CD14-positive monocyte (primary cell): Measurements from ENCODE around the gene NACAD. TPM values are rescaled to one million over a fixed set of nuclear protein-coding genes. Genes with fewer than 3 reads are reported as not detected.
A peak's percentile ranks its signal among the peaks of the same experiment; 100 is the strongest.

Experiments
- DNase-seq, 3 donors: peaks; one replicate each; pipeline ENCODE4 v3.0.0-alpha.2; 2011 to 2022
- H2AFZ ChIP-seq: 2 replicates; pipeline ENCODE4 v1.6.0; 2012; ENCODE audit warnings: mild to moderate bottlenecking, low read depth, low read length, inconsistent platforms; ENCODE audit not compliant: insufficient read depth, poor library complexity, severe bottlenecking
- H3K27ac ChIP-seq, 2 donors: 1 replicate in 1 of 2; 2 replicates in 1 of 2; pipeline ENCODE4 v1.5.1; 2012 to 2013; ENCODE audit warnings: low read length in 2 of 2, control low read depth in 1 of 2, inconsistent platforms in 1 of 2, low read depth in 1 of 2, mild to moderate bottlenecking in 1 of 2
- H3K27me3 ChIP-seq, 2 donors: one replicate each; pipeline versions ENCODE4 v1.6.0 to v1.6.1; 2011 to 2013; ENCODE audit warnings: low read length in 2 of 2; ENCODE audit not compliant: control insufficient read depth in 2 of 2, insufficient read depth in 2 of 2
- H3K36me3 ChIP-seq, 2 donors: replicated peaks in 1 of 2; 1 replicate in 1 of 2; 2 replicates in 1 of 2; pipeline versions ENCODE4 v1.5.1 to v1.6.1; 2012 to 2013; ENCODE audit warnings: low read length in 2 of 2, control low read depth in 1 of 2, inconsistent platforms in 1 of 2, mild to moderate bottlenecking in 1 of 2; ENCODE audit not compliant: insufficient read depth in 2 of 2, control insufficient read depth in 1 of 2
- H3K4me1 ChIP-seq, 2 donors: 1 replicate in 1 of 2; 2 replicates in 1 of 2; pipeline versions ENCODE4 v1.5.1 to v1.6.1; 2012 to 2013; ENCODE audit warnings: low read length in 2 of 2, control low read depth in 1 of 2, inconsistent platforms in 1 of 2, mild to moderate bottlenecking in 1 of 2, moderate library complexity in 1 of 2; ENCODE audit not compliant: insufficient read depth in 2 of 2, control insufficient read depth in 1 of 2
- H3K4me2 ChIP-seq: replicated peaks from 2 replicates; pipeline ENCODE3; 2012; ENCODE audit warnings: low read length, moderate library complexity, mild to moderate bottlenecking; ENCODE audit not compliant: poor library complexity, severe bottlenecking; ENCODE audit errors: extremely low read depth
- H3K4me3 ChIP-seq, 3 experiments: fragments of 200-600 bp in 1 of 3; sonication (generic) in 1 of 3; replicated peaks in 1 of 3; 1 replicate in 2 of 3; 2 replicates in 1 of 3; pipeline ENCODE4 v1.5.1; 2011 to 2013; ENCODE audit warnings: low read length in 3 of 3, mild to moderate bottlenecking in 3 of 3, control low read depth in 2 of 3, low read depth in 2 of 3, inconsistent platforms in 1 of 3, moderate library complexity in 1 of 3
- H3K79me2 ChIP-seq: 2 replicates; pipeline ENCODE4 v1.6.0; 2012; ENCODE audit warnings: mild to moderate bottlenecking, control low read depth, inconsistent platforms, low read length, moderate library complexity; ENCODE audit not compliant: insufficient read depth
- H3K9ac ChIP-seq: 2 replicates; pipeline ENCODE4 v1.6.0; 2017; ENCODE audit warnings: low read length, mild to moderate bottlenecking; ENCODE audit not compliant: insufficient read depth, poor library complexity, severe bottlenecking
- H3K9me3 ChIP-seq, 2 donors: replicated peaks in 1 of 2; 1 replicate in 1 of 2; 2 replicates in 1 of 2; pipeline versions ENCODE4 v1.5.1 to v1.6.1; 2012 to 2013; ENCODE audit warnings: low read length in 2 of 2, control low read depth in 1 of 2; ENCODE audit not compliant: control insufficient read depth in 1 of 2, insufficient read depth in 1 of 2
- H4K20me1 ChIP-seq: 2 replicates; pipeline ENCODE4 v1.6.0; 2012; ENCODE audit warnings: mild to moderate bottlenecking, low read length, control low read depth, moderate library complexity; ENCODE audit not compliant: insufficient read depth
- H3K27ac Mint-ChIP-seq, 7 donors: one replicate each; pipeline ENCODE4 v1.8.0; 2020; ENCODE audit warnings: mild to moderate bottlenecking in 7 of 7, mixed read lengths in 7 of 7, moderate library complexity in 6 of 7, inconsistent platforms in 2 of 7
- H3K27me3 Mint-ChIP-seq, 3 donors: one replicate each; pipeline ENCODE4 v1.8.0; 2021 to 2022; ENCODE audit warnings: low read depth in 3 of 3, mild to moderate bottlenecking in 3 of 3, mixed read lengths in 3 of 3, moderate library complexity in 3 of 3, inconsistent platforms in 1 of 3
- H3K36me3 Mint-ChIP-seq, 2 donors: one replicate each; pipeline ENCODE4 v1.8.0; 2020; ENCODE audit warnings: mixed read lengths in 2 of 2, inconsistent platforms in 1 of 2, mild to moderate bottlenecking in 1 of 2
- H3K4me1 Mint-ChIP-seq: one replicate; pipeline ENCODE4 v1.8.0; 2020; ENCODE audit warnings: mild to moderate bottlenecking, mixed read lengths
- H3K4me3 Mint-ChIP-seq, 2 donors: one replicate each; pipeline ENCODE4 v1.8.0; 2020; ENCODE audit warnings: mild to moderate bottlenecking in 2 of 2, mixed read lengths in 2 of 2, moderate library complexity in 1 of 2
- H3K9me3 Mint-ChIP-seq, 7 donors: one replicate each; pipeline ENCODE4 v1.8.0; 2020 to 2022; ENCODE audit warnings: mixed read lengths in 7 of 7, mild to moderate bottlenecking in 6 of 7, moderate library complexity in 6 of 7, inconsistent platforms in 2 of 7
- CTCF ChIP-seq: fragments of 200-600 bp; IDR thresholded peaks from one replicate; pipeline ENCODE4 v1.8.0; 2022; ENCODE audit warnings: antibody characterized with exemption, mild to moderate bottlenecking
- WGBS: methylation state at CpG from one replicate; pipeline ENCODE4 v1.1.5; 2013; ENCODE audit warnings: missing lambda C conversion rate; ENCODE audit not compliant: insufficient coverage; 5-methylcytosine and 5-hydroxymethylcytosine counted together
- intact Hi-C, 2 donors: fragments of 100-400 bp; cut with micrococcal nuclease; formaldehyde crosslinking; loops; one replicate each; pipeline versions ENCODE4 v1.15.0 to v1.15.1; 2023
- polyA minus RNA-seq: library from RNA; depleted of rRNA, polyadenylated mRNA; stranded (reverse); fragments of >200 nt; gene quantifications from 2 replicates; pipeline ENCODE4 v1.2.3, GENCODE V29; 2012
- polyA plus RNA-seq, 3 donors: library from polyadenylated mRNA; depleted of rRNA in 1 of 3; unstranded in 2 of 3; stranded (reverse) in 1 of 3; fragments of 300-500 nt in 2 of 3; fragments of >200 nt in 1 of 3; fragmentation: Illumina TruSeq in 2 of 3; gene quantifications; 1 replicate in 2 of 3; 2 replicates in 1 of 3; pipeline ENCODE4 v1.2.3, GENCODE V29; 2012 to 2021
- total RNA-seq, 12 experiments: library from RNA in 1 of 12; stranded (reverse) in 1 of 12; fragments of 120-200 nt in 1 of 12; gene quantifications; one replicate each; pipeline ENCODE4 v1.2.4 and lab custom pipeline; 2013 to 2026; ENCODE audit warnings: mixed read lengths in 6 of 12, inconsistent platforms in 1 of 12

The NACAD gene
- 0.02 TPM for total RNA-seq (2013)
- under 1 TPM in 1 of 3 donors, not detected in 2; 0.04 TPM for polyA plus RNA-seq
- 0.14 TPM in 1 of 2 replicates, not detected in the other for polyA minus RNA-seq
- total RNA-seq (lab: John Stamatoyannopoulos, UW): 0.08 to 3.7 (median 0.46) reads per million in 11 experiments

GRCh38 chr7:45088821-45089340 lies at the start of gene NACAD:
Gene NACAD, minus strand, starts transcription at chr7:45088969. Its CDS starts 75 bp downstream, at chr7:45088894.
- intact Hi-C loops: no loop called here
- H3K27ac Mint-ChIP-seq: peak within 1 kb of the TSS in 1 of 7 donors; percentile 50
- Histone ChIP-seq H3K4me1 (peaks cover 6 to 12% of the 10 kb centered on the region in 2 donors), H2AFZ (no peak within 1 kb of the TSS), H4K20me1 (no peaks in the 10 kb centered on the region), H3K79me2 (no peaks in the 10 kb centered on the region), H3K4me3 (peak within 1 kb of the TSS in 1 of 3 experiments; percentile 40), H3K4me2 (peak within 1 kb of the TSS; percentile 48), H3K27me3 (peaks cover 5 to 38% of the 10 kb centered on the region in 2 donors), H3K36me3 (no peaks in the 10 kb centered on the region), H3K27ac (no peak within 1 kb of the TSS), H3K9ac (no peak within 1 kb of the TSS), H3K9me3 (peaks cover 0 to 7% of the 10 kb centered on the region in 2 donors)
- H3K4me3 Mint-ChIP-seq: peak within 1 kb of the TSS; percentile 62 to 85
- H3K27me3 Mint-ChIP-seq: peaks cover 27 to 60% (median 43%) of the 10 kb centered on the region in 3 donors
- DNase-seq: no peak
- 2% methylated on average over 26 of the region's 50 CpGs for WGBS
- no peak for TF ChIP-seq CTCF
- H3K36me3 Mint-ChIP-seq: peaks cover 3 to 5% of the 10 kb centered on the region in 2 donors
- H3K9me3 Mint-ChIP-seq: peaks cover 2 to 14% (median 4%) of the 10 kb centered on the region in 7 donors
- H3K4me1 Mint-ChIP-seq: peaks cover 9% of the 10 kb centered on the region

- H2AFZ ChIP-seq: peak overlapping the region; percentile 9
- peaks cover 0 to 3% (median 0%) of the 10 kb centered on the region in 3 donors for H3K27me3 Mint-ChIP-seq
- peak overlapping the region in 1 of 7 donors; percentile 54 for H3K27ac Mint-ChIP-seq
- no peaks in the 10 kb centered on the region for H3K27me3 ChIP-seq
- peak; percentile 89 for TF ChIP-seq CTCF
- H4K20me1 ChIP-seq: no peaks in the 10 kb centered on the region
- WGBS: 31% methylated on average over 5 of the region's 9 CpGs
- H3K4me1 ChIP-seq: no peaks in the 10 kb centered on the region
- no peak overlapping the region for H3K4me3 ChIP-seq
- H3K4me3 Mint-ChIP-seq: no peak overlapping the region
- H3K36me3 ChIP-seq: no peaks in the 10 kb centered on the region
- H3K79me2 ChIP-seq: no peaks in the 10 kb centered on the region
- intact Hi-C loops: loop anchor here (5.0 to 10.0 kb wide), 3 partner anchors 162 to 282 kb away; partner anchors contain the start of gene MYO1G (in 1 of the 2)
- H3K4me2 ChIP-seq: no peak overlapping the region
- H3K36me3 Mint-ChIP-seq: no peaks in the 10 kb centered on the region
- H3K4me1 Mint-ChIP-seq: peaks cover 11% of the 10 kb centered on the region
- H3K9me3 ChIP-seq: no peaks in the 10 kb centered on the region
- H3K9me3 Mint-ChIP-seq: peaks cover 0 to 2% (median 0%) of the 10 kb centered on the region in 7 donors
- H3K9ac ChIP-seq: no peak overlapping the region
- no peak overlapping the region for H3K27ac ChIP-seq
- peak; percentile 65 to 84 (median 76) for DNase-seq
These were observed 47.6 kb upstream of the NACAD start for GRCh38 chr7:45136106-45137060.
